ENCODE measurements around the gene THSD4.
"Not testable (repeated sequence)": the region's sequence is repeated elsewhere in the genome, so short reads cannot be mapped to it uniquely, and the experiment has no call there.

The THSD4 gene

DNA sequence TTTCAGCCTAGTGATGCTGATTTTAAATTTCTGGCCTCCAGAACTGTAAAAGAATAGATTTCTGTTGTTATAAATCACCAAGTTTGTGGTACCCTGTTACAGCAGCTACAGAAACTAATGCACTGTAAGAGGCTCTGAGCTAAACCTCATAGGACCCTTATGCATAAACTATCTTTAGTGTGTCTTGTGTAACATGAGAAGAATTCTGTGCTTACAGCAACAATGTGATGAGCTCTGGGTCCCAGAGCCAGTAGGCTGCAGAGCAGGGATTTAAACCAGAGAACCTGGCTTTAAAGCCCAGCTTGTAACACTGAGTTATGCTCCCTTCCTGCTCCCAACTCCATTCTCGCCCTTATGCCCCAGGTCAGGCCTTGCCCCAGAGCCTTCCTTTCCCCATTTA, 113.1 kb downstream of the THSD4 start:
- no peak for DNase-seq

DNA sequence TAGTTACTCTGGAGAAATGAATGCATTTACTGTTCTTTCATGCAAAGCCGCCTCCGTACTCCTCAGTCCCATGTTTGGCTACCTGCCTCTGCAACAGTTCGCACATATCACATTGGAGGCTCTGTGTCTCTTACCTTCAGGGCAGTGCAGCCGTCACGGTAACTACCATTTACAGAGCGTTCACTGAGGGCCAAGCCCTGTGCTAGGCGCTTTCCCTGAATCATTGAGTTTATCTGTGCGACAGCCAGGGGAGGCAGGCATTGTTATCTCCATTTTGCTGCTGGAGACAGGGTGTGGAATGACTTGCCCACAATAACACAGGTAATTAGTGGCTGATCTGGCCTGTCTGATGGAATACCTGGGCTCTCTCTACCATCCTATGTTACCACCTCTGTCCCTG, 115.0 kb downstream of the THSD4 start:
- no peak for DNase-seq

DNA sequence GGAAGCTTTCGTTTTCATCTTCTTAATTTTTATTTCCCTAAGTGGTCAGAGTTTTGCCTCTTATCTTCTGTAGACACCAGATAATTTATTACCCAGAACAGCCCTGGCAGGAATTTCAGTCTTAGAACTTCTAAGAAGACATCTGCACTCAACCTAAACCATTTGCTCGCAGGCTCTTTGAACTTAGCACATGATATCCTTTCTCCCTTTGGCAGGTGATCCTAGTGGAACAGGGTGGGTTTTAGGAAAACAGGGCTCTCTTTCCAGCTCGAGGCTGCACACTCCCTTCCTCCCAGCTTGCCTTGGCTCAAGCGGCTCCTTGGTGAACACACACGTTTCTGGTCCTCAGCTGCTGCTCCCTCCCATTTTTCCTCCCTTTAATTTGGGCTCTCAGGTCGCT, 116.5 kb downstream of the THSD4 start:
- DNase-seq: no peak

DNA sequence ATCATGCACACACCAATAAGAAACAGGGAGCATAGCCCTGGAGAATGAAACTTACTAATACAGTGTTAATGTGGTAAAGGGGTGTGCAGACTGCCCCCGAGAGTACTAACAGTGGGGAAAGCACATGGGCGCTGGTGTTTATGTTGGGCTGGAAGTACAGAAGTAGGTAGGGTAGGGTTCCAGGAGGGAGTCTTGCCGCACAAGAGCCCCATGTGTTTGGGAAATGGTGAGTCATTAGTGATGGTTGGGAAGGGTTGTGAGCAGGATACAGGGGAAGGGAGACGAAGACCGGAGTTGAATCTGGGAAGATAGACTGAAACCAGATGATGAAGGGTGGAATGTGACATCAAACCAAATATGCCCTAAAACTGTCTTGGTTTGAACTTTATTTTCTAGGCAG, 117.1 kb downstream of the THSD4 start:
- DNase-seq: no peak

DNA sequence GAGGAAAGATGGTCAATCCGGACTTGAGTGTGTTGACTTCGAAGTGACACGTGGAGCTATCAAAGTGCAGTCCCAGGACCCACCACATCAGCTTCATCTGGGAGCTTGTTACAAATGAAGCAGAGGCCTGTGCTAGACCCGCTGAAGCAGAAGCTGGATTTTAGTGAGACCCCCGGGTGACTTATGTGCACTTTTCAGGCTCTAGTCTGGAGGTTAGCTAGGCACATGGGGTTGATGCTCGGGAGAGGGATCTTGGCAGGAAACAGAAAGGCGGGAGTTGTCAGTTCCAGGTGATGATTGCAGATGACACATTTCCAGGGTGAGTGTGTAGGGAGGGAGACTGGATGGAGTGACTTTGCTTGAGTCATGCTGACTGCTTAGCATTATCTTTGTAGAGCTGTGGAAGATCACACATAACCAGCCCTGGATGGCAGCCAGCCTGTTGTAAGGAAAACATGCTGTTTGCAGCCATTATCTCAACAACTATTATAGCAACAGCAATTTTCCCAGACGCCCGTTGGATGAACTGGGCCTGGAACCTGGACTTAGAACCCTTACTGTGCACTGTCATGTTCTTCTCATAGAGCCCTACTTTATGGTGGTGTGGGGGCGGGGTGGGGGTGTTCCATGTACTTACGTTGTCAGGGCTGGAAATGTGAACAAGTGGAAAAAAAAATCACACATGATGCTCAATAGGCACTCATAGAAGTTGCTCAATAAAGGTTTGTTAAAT, 122.4 kb downstream of the THSD4 start:
- DNase-seq: no peak

DNA sequence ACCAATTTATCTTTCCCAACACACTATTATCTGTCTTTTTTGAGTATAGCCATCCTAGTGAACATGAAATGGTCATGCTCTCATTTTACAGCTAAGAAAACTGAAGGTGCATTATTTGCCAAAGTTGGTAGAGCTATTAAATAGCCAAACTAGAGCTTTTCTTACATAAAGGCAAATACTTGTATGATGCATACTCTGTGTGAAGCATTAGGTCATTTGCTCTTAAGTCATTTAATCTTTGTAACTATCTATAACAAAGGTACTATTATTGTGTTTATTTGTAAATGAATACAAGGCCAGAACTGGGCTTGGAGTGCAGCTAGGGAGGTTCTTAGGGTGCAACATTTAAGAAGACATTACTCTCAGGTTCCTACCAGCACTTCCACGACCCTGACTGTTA, 123.7 kb downstream of the THSD4 start:
- DNase-seq: no peak

DNA sequence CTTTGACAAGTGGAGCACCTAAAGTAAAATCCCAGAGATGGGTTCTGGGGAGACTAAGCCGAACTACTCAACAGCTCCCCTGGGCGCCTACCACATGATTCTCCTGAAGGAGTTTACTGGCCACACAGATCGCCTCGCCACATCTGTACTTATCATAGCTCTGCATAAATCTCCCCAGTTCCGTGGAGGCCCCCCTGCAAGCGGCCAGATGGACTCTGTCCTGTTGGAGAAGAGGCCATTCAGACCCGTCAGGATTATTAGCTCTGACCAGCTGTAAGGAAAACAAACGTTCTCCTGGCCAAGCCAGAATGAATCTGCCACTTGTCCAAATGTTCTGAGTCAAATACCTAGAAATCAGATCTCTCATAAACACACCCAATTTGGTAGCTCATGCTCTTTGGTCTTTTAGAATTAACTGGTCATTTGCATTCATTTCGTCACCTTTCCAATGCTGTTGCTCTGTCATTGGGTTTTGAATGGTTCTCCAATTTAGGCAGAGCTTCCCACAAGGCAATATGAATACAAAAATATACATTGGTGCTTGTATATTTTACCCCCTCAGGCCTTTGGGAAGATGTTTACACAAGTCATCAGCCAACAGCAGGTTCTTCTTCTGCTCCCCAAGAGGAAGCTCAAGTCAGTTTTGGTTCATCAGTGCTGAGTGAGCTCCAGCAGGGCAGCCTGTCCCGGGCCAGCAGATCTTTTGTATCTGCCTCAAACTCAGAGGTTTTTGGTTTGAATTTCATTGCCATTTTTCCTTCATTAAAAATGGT, 124.5 kb downstream of the THSD4 start:
- no peak for DNase-seq

DNA sequence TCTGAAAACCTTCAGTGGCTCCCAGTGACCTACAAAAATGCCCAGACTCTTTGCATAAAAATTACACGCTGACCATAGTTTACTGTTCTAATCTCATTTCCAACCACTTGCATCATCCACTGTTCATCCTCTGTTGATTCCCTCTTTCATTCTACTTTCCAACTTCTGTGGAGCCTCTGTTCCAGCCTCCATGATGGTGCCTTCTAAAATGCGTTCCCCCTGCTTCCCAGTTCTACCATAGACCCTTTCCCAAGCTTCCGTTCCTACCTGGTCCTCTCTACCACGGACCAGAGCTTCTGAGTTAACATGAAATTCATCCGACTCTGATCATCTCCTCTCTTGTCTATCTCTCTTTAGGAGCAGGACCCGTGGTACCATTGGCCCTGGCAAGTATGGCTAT, 127.0 kb downstream of the THSD4 start:
- no peak for DNase-seq

DNA sequence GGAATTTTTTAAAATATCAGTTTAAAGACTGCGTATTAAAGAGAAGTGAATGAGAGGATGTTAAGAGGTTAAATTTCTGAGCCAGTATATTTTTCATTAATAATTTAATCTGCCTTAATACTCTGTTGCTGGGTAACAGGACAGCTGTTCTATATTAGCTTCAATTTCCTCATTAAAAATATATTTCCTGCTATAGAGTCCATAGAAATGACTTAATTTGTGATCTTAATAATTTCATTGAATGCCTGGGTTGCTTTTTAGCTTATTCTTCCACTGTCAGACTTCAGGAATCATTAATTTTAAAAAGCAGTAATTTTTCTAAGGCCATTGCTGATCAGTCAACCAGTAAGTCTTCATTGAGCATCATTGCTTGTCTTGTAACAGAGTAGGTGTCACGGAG, 129.0 kb downstream of the THSD4 start:
- DNase-seq: no peak

DNA sequence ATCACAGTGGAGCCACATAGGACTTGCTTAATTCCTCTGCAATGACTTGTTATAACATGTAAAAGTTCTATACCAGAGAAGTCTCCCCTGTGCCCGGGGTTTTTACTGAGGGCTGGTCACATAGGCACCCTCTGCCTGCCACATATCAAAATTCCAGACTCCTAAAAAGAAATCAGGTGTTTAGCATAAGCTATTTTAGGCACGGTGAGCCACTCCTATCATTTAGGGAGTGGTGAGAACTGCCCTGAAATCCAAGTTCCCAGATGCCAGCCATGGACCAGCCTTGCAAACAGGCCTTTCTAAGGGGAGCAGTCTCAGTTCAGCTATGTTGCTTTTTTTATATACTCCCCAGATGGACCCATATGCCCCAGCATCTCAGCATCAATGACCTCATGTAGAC, 130.3 kb downstream of the THSD4 start:
- no peak for DNase-seq

DNA sequence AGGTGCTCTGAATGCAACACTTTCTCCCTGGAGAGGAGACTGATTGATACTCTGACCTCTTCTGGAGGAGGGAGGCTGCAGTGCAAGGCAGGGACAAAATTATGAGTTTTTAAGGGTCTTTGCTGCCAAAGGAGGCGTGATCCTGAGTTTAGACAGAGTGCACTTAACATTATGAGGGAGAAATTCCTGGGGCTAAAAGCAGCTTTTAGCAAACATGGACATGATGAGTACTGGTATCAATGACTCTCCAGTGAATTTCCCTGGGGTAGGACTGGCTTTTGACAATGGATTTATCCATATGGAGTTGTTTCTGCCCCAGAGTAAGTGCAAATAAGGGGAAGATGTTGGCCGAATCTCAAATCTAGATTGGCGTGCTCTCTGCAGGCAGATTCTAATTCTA, 133.1 kb downstream of the THSD4 start:
- DNase-seq: no peak

DNA sequence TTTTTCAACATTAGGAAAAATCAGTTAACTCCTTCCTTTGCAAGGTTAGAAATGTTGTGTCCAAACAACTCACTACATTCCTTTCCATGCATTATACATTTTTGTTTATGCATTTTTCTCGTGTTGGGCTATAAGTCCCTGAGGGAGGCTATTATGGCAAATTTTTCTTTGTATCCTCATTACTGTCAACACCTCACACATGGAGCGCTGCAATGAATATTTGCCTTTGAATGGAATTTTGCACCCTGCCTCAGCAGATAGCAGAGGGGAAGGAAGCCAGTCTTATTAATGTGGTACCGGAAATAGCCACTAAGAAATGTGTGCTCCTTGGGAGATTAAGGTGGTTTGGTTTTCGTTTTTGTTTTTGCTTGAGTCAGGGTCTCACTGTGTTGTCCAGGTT, 134.7 kb downstream of the THSD4 start:
- DNase-seq: no peak

DNA sequence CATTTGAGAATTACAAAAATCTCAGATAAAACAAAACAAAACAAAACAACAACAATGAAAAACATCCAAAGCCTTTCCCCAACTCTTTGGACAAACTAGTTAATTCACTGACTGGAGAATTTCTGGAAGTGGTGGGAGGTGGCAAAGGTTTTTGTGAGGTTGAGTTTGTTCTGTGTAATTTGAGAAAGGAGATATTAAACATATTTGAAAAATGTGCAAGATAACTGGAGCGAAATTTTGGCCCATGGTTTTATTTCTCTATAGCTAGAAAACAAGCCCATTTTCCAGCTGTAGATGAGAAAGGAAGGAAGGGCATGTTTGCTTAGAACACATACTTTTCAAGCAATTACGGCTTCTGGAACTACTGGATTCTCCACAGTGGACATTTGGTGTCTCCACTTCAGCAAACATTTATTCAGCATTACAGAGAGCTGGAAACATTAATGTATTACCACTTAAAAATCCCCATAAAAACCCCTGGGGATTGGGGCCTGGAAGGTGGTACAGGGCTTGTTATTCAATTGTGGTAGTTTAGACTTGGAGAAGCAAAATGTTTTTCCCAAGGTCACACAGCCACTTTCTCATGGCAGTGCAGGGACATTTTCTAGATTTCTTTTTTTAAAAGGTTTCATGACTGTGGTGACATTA, 135.8 kb downstream of the THSD4 start:
- DNase-seq: no peak

DNA sequence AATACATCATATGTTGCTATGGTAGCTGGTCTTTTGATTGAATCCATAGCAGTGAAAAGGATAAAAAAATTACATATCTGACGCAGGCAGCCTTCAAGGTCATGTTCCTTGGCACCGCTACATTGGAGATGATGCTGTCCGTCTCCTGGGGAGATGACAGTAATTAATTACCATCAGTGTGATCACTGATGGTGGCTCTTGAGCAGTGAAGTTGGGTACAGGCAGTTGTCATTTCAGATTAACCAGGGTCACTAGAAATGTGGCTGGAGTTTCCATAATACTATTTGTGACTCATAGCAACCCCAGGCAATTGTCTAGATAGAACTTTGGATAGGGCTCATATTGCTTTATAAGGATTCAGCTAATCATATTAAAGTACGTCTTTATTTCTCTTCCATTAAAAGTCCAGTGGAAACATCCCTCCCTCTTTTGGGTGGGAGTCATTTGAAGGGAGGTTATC, 136.3 kb downstream of the THSD4 start:
- DNase-seq: no peak

DNA sequence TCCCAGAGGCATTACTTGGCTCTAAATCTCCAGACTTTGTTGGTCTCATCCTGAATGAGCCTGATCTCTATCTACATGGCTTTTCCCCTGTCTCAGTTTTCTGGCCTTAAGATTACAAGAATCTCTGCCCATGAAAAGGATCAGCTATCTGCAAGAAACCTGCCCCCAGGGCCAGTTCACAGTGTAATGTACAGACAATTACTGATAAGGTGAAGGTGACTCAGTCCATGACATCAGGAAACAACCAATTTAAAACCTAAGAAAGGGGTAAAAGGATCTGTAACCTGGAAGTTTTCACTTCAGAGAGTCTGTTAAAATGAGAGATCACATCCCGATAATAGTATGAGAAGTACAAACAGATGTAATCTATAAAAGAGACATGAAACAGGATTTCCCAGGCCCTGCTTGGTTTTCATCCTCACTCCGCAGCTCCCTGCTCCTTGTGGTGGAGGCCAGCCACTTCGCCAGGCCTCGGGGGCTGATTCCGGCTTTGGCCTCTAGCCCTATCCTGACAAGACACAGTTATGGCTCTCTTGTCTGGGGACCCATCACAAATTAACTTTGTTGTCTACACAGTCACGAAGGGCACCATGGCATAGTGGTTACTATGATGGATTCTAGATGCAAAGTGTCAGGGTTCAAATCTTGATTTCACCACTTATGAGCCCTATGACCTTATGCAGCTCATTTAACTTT, 136.9 kb downstream of the THSD4 start:
- no peak for DNase-seq

DNA sequence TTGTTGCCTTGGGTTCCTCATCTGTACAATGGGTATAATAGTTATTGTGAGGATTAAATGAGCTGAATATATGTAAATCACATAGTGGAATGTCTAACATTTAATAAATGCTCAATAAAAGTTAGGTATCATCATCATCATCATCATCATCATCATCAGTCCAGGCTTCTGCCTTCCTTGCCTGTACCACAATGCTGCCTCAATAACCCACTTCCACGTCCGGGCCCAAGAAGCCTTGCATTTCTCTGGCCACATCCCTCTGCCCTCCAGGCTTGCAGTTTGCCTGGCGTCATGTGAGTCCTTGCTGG, 137.4 kb downstream of the THSD4 start:
- no peak for DNase-seq

DNA sequence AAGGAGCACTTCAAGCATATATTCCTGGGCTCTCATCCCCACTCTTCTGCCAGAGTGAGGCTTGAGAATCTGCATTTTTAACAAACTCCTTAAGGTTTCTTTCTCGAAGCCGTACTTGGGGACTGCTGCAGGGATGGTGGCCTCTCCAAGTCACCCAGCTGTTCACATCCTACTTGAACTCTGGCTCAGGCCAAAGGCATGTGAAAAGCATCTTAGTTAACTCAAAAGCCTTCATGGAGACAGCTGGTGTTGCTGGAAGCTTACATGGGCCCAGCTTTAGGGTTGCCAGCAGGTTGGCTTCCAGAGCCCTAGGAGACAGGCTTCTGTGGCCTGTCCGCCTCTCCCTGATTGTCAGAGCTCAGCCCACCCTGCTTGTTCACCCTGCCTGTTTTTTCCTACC, 139.2 kb downstream of the THSD4 start:
- DNase-seq: no peak

DNA sequence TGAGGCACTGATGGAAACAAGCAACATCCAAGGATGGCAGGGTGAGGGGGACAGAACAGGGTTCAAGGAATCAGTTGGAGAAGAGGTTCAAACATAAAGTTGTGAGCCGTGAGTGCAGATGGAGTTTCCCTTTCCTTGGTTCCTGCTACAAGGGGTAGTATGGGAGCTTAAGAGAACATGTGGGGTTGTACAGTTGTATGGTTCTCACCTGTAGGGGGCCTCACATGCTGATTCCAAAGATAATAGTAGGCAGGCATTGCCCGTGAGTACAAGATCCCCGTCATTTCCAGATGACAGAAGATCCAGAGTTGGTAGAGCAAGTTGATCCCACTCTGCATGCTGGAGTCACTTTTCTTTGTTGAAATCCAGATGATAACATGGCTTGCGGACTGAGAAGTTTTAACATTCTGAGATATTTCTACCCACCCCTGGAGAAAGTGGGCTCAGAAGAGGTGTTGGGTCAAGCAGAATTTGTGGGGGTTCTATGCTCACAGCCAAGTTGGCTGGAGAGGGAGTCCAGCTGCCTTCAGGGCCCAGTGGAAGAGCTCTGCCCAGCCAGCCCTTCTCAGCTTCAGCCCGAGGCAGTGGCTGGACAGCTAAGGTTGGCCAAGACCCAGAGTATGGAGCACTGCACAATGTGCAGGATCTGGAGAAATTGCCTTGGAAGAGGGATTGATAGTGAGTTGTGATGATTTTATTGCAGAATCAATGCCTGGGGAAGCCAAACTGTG, 141.8 kb downstream of the THSD4 start:
- DNase-seq: no peak

DNA sequence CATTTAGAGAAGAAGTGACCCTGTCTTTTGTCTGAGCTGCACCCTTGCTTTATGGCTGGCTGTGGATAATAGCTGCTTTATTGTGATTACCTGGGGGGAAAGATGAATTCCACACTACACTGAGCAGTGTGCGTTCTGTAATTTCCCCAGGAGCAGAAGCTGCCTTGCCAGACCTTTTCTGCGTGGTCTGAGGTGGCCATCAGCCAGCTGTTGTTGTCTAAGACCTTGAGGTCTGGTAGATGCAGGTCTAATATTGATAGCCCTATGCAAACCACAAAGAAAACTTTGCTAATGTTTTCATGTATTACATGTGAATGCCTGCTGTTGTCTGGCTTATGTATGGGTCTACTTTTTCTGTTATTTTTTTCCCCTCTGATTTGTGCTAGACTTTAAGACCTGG, 144.6 kb downstream of the THSD4 start:
- DNase-seq: no peak

DNA sequence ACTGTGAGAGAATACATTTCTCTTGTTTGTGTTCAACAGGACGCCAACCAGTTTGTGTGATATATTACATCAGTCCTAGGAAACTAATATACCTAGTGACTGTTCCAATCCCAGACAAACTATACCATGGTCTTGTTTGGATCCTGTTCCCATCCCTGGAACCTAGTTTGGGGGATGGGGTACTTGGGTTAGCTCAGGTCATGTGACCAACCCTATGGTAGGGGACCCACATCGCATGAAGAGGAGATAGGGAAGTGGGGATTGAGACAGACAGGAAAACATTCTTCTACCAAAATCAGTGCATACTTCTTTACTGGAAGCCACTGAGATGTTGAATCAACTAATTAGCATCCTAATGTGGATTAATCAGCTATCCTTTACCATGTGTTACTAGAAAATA, 146.1 kb downstream of the THSD4 start:
- DNase-seq: no peak

DNA sequence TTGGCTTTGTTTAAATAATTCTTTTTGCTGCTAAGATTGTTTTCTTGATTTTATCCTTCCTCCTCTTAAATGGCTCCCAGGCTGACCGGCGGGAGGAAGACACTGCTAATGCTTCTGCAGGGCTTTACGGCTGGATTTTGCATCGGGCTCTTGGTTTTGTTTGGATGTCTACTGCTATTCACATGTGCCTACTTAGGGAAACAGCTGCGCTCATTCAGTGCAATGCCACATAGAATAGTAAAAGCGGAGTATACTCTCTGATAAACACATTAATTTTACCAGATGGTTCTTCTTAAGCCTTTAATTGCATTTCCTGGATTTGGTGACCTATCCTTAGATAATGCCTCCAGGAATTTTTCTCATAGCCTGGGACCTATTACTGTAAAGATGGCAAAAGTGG, 146.6 kb downstream of the THSD4 start:
- DNase-seq: no peak

DNA sequence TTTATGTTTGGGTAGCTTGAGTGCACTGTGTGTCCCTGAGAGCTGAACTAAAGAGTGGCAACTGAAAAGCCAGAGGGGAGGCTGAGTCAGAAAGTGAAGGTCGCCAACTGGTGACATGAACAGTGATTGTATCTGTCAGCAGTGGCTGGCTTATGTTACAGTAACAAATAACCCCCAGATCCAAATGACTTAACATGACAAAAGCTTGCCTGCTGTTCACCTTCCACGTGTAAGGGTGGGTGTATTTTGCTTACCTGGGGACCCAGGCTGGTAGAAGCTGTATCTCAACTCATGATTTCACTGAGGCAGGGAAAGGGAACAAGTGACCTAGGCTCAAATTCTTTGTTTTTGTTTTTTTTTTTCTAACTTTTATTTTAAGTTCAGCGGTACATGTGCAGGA, 147.3 kb downstream of the THSD4 start:
- no peak for DNase-seq

DNA sequence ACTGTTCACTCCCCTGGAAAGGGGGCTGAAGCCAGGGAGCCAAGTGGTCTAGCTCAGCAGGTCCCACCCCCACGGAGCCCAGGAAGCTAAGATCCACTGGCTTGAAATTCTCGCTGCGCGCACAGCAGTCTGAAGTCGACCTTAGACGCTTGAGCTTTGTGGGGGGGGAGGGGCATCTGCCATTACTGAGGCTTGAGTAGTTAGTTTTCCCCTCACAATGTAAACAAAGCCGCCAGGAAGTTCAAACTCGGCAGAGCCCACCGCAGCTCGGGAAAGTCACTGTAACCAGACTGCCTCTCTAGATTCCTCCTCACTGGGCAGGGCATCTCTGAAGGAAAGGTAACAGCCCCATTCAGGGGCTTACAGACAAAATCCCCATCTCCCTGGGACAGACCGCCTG, 150.3 kb downstream of the THSD4 start:
- not testable (repeated sequence) for DNase-seq
